A204.1 (cell line): ENCODE results near the gene SMIM5.

Source experiments
- FAIRE-seq: peaks from 2 replicates; lab custom pipeline; 2012; peaks lifted over from hg19 to GRCh38; lab: Jason Lieb, UNC

SMIM5 gene

DNA sequence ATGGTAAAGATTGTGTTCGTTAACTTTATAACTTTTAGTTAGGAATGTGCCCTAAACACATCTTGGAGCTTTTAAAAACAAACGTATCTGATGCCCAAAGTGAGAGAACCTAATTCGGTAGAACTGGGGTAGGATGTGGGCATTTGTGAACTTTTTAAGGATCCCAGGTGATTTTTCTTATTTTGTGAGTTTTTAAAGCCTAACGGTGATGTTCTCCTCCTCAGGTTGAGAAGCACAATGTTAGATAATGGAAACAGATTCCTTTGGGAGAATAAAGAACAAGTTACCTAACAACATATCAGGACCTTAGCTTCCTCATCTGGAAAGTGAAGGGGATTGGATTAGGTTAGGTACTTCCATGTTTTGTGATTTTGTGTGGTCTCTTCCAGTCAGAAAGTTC, 34.6 kb downstream of the SMIM5 start:
- FAIRE-seq, result no peak

DNA sequence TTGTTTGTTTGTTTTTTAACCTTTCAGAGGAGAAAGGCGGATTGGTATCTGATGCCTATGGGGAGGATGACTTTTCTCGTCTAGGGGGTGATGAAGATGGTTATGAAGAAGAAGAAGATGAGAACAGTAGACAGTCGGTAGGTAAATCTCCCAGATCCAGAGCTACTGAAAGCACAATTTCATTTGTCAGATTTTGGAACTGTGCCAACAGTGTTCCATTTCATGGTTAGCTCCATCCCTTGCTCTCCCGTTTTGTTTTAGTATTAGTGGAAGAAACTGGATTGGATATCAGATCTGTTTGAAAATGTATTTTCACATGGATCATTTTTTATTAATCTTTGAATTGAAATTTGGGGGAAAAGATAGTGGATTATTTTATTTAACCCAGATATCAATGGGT, 35.3 kb downstream of the SMIM5 start:
- FAIRE-seq, result no peak

GRCh38 chr17:75670868-75671267, 37.6 kb downstream of the SMIM5 start:
- FAIRE-seq, result no peak

DNA sequence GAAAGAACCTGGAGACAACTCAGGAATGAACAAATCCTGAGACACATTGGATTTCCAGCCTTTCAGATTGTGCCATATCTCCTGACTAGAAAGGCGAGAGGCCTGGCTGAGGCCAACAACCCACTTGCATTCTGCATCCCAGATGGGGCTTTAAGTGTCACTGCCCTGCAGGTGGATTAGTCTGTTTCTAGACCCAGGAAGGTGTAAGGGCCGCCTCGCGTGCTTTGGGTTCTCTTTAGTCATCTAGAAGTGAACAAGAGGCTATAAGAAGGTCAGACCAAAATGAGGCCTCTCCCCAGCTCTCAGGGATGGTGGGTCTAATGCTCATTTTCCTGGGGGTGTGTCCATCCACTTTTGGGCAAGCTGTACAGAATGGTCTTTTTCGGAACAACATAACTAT, 38.8 kb downstream of the SMIM5 start:
- FAIRE-seq, result no peak

- no peak for FAIRE-seq
Observed at GRCh38 chr17:75673487-75673886, 40.3 kb downstream of the SMIM5 start.

DNA sequence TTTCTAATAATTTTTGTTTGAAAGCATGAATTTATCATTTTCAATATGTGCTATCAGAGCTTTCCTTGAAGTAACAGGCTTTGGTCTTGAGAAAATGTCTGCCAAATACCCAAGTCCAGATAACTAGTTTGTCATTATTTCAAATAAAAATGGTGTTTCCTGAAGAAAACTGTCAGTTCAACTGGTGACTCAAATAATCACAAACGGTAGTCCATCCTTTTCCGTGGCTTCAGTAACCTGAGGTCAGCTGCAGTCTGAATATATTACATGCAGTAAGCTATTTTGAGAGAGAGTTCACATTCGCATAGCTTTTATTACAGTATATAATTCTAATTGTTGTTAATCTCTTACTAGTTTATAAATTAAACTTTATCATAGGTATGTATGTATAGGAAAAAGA, 43.2 kb downstream of the SMIM5 start:
- no peak for FAIRE-seq

GRCh38 chr17:75679706-75680211, 46.5 kb downstream of the SMIM5 start:
- no peak for FAIRE-seq

DNA sequence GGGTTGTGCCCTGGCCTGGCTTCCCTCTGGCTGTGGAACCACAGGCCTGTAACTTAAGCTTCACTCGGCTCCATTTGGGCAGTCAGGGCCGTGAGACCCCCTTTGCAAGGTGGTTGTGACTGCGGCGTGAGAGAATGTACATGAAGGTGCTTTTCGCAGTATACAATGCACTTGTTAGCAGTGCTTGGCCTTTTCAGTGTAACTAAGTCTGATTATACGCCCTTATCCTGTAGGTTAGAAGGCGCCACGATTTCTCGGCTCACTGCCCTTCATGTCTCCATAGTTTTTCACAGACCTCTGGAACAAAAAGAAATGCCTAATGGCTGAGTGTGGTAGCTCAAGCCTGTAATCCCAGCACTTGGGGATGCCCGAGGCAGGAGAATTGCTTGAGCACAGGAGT, 47.2 kb downstream of the SMIM5 start:
- no peak for FAIRE-seq

DNA sequence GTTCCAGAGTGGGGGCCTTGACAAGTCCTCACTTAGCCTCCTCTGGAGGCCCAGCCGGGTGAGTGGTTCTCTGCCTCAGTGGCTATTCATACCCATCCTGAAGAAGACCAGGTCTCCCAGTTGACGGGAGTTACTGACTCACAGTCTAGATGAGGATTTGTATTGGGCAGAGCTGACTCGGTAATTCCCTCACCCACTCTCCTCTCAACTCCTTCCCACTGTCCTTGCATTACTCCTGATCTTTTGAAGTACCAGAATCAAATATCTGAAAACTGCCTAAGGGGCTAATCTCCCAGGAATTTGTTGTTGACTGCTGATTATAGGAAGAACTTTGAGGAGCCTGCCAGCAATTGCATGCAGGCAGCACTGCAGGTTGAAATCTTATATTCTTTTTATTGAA, 48.1 kb downstream of the SMIM5 start:
- no peak for FAIRE-seq

DNA sequence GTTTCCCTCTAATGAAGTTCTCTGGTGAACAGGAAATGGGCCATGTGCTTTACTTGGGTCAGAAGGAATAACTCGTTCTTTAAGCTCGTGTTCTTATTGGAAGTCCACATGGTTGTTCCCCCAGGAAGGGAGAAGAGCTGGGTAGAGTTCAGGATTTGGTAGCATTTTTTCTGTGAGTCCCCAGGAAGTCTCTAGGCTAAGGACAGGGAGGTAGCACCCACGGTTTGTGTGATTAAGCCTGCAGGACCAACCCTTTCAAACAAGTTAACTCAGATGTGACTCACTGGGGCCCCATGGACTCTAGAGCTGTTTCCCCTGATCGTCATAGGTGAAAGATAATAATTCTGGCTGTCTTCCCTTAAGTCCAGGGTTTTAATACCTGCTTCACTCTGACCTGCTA, 50.3 kb downstream of the SMIM5 start:
- FAIRE-seq, result no peak

DNA sequence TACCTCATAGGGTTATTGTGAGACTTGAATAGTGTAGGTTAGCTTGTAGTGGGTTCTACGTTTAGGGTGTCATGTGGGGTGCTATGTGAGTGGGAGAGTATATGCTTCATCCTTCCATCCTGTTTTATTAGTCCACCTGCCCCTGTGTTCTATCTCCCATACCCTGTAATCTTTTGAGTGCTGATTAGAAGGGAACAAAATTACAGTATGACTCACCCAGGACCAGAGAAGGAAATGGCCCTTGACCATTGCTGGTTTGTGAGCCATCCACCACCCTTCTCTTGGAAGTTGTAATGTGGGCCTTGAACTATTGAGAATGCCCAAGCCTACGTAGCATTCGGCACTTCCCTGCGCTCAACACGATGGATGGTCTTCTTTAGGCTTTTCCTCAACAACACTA, 51.0 kb downstream of the SMIM5 start:
- no peak for FAIRE-seq

- FAIRE-seq, result no peak
Observed at GRCh38 chr17:75684924-75685323, 51.7 kb downstream of the SMIM5 start.

DNA sequence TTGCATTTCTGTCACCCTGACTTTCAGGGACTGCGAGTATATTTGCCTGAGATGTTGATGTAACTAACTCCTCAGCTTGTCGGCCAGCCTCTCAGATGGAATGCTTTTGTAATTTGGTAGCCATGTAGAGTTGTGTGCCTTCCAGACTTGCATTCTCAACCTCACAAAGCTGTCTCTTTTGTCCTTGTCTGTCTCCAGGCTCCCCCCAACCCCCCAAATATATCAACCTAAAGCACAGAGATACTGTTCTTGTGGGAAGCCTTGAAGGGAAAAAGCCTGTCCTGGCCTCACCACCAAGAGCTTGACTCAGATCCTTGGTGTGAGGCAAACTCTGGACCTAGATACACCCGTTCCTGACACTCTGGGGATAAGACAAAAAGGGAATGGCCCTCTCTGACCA, 52.3 kb downstream of the SMIM5 start:
- no peak for FAIRE-seq

DNA sequence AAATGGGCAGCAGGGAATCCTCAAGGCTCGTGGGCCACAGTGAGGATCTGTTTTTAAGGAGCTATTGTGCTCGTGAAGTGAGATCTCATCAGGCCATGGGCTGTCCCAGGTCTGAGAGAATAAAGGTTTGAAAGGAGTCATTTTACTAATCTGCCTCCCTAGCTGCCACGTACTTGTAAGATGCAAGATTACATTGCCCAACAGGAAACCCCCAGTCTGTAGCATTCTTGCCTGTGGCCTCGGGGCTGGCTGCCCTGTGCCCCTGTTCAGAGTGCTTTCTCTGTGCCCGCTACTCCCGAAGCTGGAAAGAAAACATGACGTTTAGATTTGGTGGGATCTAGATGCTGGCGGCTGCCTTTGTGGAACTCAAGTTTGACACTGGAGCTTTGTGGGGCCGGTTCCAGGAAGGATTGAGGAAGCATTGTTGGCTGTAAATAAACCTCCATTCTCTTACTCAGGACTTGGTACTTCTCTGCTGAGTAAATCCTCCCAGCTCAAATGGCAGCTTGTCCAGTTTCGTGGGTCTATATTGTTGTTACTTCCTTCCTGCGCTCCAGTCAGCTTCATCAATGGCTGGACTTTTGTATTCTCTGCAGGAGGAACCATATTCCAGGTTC, 55.1 kb downstream of the SMIM5 start:
- no peak for FAIRE-seq

- FAIRE-seq, result no peak
Observed at GRCh38 chr17:75689441-75689873, 56.2 kb downstream of the SMIM5 start.
